Left lung (tissue), 10 donors: ENCODE data around the gene PRRT4. TPM values are rescaled to one million over a fixed set of nuclear protein-coding genes. Genes with fewer than 3 reads are reported as not detected.

Experiments
- ATAC-seq: fragments of 200-7000 bp; cut with Tn5 transposase; one replicate; pipeline ENCODE4 v1.9.1; 2020; ENCODE audit warnings: moderate library complexity
- DNase-seq, 4 donors: peaks; one replicate each; pipeline ENCODE4 v3.0.0-alpha.2; 2013 to 2020
- H3K27ac ChIP-seq, 2 donors: fragments of 200-600 bp; sonication (generic) in 1 of 2; one replicate each; pipeline versions ENCODE4 v1.5.0 to v1.8.0; 2020 to 2021
- H3K27me3 ChIP-seq, 2 donors: fragments of 200-600 bp; sonication (generic) in 1 of 2; one replicate each; pipeline versions ENCODE4 v1.5.0 to v1.8.0; 2020 to 2021
- H3K36me3 ChIP-seq, 2 donors: fragments of 200-600 bp; sonication (generic) in 1 of 2; one replicate each; pipeline versions ENCODE4 v1.5.0 to v1.8.0; 2020 to 2021
- H3K4me1 ChIP-seq, 2 donors: fragments of 200-600 bp; one replicate each; pipeline ENCODE4 v1.8.0; 2021
- H3K4me3 ChIP-seq, 2 donors: fragments of 200-600 bp; sonication (generic) in 1 of 2; one replicate each; pipeline versions ENCODE4 v1.5.0 to v1.8.0; 2020 to 2021; ENCODE audit warnings: mild to moderate bottlenecking in 1 of 2
- H3K9me3 ChIP-seq, 2 donors: fragments of 200-600 bp; sonication (generic) in 1 of 2; one replicate each; pipeline versions ENCODE4 v1.5.0 to v1.8.0; 2020 to 2021
- intact Hi-C, 2 donors: fragments of 100-400 bp; cut with DNase I; formaldehyde crosslinking; loops; one replicate each; pipeline versions ENCODE4 v1.11.2 to v1.14.2; 2022
- polyA plus RNA-seq, 6 donors: library from polyadenylated mRNA; unstranded; fragments of 120-200 nt; gene quantifications; one replicate each; pipeline ENCODE4 v1.2.1, GENCODE V29; 2013; ENCODE audit not compliant: insufficient read length in 6 of 6
- total RNA-seq, 2 donors: library from RNA; stranded (reverse); fragmentation: NEBNext Ultra II Directional; extraction: Animal tissue kit (Norgen Biotek cat#: 25700); gene quantifications; one replicate each; pipeline ENCODE4 v1.2.1, GENCODE V29; 2021
- TF ChIP-seq, protein P1 (sequence below), 2 donors: fragments of 200-600 bp; sonication (generic) in 1 of 2; IDR thresholded peaks; one replicate each; pipeline versions ENCODE4 v1.5.0 to v1.8.0; 2021; ENCODE audit warnings: antibody characterized with exemption in 2 of 2
- donor health status: DM: no; HTN: yes; CAD: no.
- donor health status: DM: no; HTN: no; CAD: no.

The PRRT4 gene
- total and polyA plus RNA-seq, 8 donors, result 0.42 to 3.8 (median 2.7) TPM

- Histone ChIP-seq H3K4me3 (no peak overlapping the region), H3K4me1 (peaks cover 0 to 23% of the 10 kb centered on the region in 2 donors), H3K27me3 (peaks cover 26 to 68% of the 10 kb centered on the region in 2 donors), H3K36me3 (no peaks in the 10 kb centered on the region), H3K27ac (no peak overlapping the region), H3K9me3 (no peaks in the 10 kb centered on the region)
- no peak for DNase-seq
- intact Hi-C loops, result loop anchor here in 1 of 2 donors (5.0 kb wide), 1 partner anchor 34 kb away; no protein-coding TSS in a partner anchor
- no peak for ATAC-seq
- TF ChIP-seq, protein P1, sequence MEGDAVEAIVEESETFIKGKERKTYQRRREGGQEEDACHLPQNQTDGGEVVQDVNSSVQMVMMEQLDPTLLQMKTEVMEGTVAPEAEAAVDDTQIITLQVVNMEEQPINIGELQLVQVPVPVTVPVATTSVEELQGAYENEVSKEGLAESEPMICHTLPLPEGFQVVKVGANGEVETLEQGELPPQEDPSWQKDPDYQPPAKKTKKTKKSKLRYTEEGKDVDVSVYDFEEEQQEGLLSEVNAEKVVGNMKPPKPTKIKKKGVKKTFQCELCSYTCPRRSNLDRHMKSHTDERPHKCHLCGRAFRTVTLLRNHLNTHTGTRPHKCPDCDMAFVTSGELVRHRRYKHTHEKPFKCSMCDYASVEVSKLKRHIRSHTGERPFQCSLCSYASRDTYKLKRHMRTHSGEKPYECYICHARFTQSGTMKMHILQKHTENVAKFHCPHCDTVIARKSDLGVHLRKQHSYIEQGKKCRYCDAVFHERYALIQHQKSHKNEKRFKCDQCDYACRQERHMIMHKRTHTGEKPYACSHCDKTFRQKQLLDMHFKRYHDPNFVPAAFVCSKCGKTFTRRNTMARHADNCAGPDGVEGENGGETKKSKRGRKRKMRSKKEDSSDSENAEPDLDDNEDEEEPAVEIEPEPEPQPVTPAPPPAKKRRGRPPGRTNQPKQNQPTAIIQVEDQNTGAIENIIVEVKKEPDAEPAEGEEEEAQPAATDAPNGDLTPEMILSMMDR (IDR thresholded peaks at IDR 0.05), result no peak
Measured at GRCh38 chr7:128353610-128354009, 7.9 kb downstream of the PRRT4 start.

DNA sequence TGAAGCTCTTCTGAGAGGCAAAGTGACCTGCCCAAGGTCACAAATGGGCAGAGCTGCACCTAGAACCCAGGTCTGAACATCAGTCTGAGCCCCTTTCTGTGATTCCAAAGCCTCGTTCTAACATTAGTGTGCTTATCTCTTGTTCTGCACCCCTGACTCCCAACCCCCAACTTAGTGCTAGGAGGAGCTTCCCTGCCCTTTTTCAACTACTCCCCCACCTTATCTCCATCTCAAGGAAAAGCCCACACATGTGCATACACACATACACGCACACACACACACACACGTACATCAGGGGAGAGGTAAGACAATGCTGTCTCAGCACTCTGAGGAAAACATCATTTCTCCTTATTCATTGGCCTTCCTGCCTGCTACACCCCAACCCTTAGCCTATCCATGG, 8.3 kb downstream of the PRRT4 start:
- TF ChIP-seq, protein P1 (IDR thresholded peaks at IDR 0.05), result no peak
- peaks cover 26 to 64% of the 10 kb centered on the region in 2 donors for H3K27me3 ChIP-seq
- H3K36me3 ChIP-seq, result no peaks in the 10 kb centered on the region
- no peak for DNase-seq
- no peak overlapping the region for H3K27ac ChIP-seq
- intact Hi-C loops, result loop anchor here in 1 of 2 donors (5.0 kb wide), 1 partner anchor 34 kb away; no protein-coding TSS in a partner anchor
- H3K9me3 ChIP-seq, result no peaks in the 10 kb centered on the region
- ATAC-seq, result no peak
- no peak overlapping the region for H3K4me3 ChIP-seq
- peaks cover 0 to 19% of the 10 kb centered on the region in 2 donors for H3K4me1 ChIP-seq

DNA sequence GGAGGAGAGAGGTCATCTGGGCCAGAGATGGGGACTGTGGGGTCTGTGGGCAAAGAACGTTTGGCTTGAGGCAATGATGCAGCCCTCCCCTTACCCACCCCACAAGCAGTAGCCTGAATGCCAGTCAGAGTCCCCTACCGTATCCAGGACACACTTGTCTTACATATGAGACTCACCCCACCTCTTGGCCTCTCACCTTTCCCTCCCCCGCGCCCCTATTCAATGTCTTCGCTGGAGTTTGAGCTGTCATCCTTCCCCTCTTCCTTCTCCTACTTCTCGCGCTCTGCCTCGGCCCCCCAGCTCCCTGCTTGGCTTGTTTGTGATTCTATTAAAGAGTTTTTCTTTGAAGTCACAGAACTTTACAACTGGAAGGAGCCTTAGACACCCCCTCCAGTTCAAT, 8.9 kb downstream of the PRRT4 start:
- TF ChIP-seq, protein P1 (IDR thresholded peaks at IDR 0.05), result no peak
- H3K9me3 ChIP-seq, result no peaks in the 10 kb centered on the region
- intact Hi-C loops, result loop anchor here in 1 of 2 donors (5.0 kb wide), 1 partner anchor 35 kb away; no protein-coding TSS in a partner anchor
- no peak overlapping the region for H3K27ac ChIP-seq
- DNase-seq (no peak), ATAC-seq (no peak)
- peaks cover 26 to 64% of the 10 kb centered on the region in 2 donors for H3K27me3 ChIP-seq
- H3K36me3 ChIP-seq, result no peaks in the 10 kb centered on the region
- H3K4me1 ChIP-seq, result peaks cover 0 to 17% of the 10 kb centered on the region in 2 donors
- H3K4me3 ChIP-seq, result no peak overlapping the region

- Histone ChIP-seq H3K4me3 (no peak overlapping the region), H3K27ac (no peak overlapping the region), H3K9me3 (no peaks in the 10 kb centered on the region), H3K4me1 (peaks cover 0 to 17% of the 10 kb centered on the region in 2 donors), H3K36me3 (no peaks in the 10 kb centered on the region), H3K27me3 (peaks cover 26 to 64% of the 10 kb centered on the region in 2 donors)
- DNase-seq (peak in 3 of 4 donors; percentile 44 to 89 (median 55)), ATAC-seq (peak; percentile 84)
- TF ChIP-seq, protein P1 (IDR thresholded peaks at IDR 0.05), result peak; percentile 31 to 57
- intact Hi-C loops, result loop anchor here in 1 of 2 donors (5.0 kb wide), 1 partner anchor 35 kb away; no protein-coding TSS in a partner anchor
Measured at GRCh38 chr7:128352153-128352537, 9.3 kb downstream of the PRRT4 start.

DNA sequence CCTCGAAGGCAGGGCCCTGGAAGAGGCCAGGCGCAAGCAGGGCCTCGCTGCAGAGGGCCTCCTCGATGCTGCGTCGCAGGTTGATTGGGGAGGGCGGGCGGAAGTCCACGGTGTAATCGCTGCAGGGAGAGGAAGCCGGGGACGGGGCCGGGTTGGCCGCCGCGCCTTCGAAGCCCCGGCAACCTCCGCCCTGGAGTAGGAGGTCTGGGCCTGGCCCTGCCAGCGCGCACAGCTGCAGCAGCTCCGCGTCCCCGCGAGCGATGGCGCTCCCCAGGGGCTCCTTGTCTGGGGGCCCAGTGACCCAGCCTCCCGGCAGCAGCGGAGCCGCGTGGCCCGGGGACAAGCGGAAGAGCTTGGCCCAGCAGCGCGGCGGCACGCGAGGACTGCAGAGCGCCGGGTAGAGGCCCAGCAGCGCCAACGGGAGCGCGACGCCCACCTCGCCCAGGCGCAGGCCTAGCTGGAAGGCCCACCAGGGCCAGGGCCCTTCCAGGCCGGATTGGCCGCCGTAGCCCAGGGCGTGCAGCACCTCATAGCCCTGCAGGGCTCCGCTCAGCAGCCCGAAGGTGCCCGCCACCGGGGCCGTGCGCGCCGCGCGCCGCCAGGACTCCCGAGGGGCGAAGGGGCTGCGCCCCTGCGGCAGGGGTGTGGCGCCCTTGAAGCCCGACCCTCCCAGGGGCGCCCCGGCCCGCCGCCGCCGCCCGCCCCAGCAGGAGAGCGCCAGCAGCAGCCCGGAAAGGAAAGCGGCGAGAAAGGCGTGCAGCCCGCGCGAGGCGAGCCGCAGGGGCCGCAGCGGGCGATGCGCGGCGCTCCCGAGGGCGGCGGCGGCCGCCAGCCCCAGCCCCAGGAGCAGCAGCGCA, 10.0 kb downstream of the PRRT4 start:
- DNase-seq, result peak in 1 of 4 donors; percentile 83
- H3K4me3 ChIP-seq, result peak overlapping the region in 1 of 2 donors; percentile 23
- intact Hi-C loops, result loop anchor here in 1 of 2 donors (5.0 kb wide), 1 partner anchor 36 kb away; no protein-coding TSS in a partner anchor

More for the DNA sequence above, 10.0 kb downstream of the PRRT4 start:
- TF ChIP-seq, protein P1 (IDR thresholded peaks at IDR 0.05), result no peak
- H3K4me1 ChIP-seq, result peaks cover 0 to 17% of the 10 kb centered on the region in 2 donors
- peaks cover 26 to 64% of the 10 kb centered on the region in 2 donors for H3K27me3 ChIP-seq
- no peak overlapping the region for H3K27ac ChIP-seq
- no peak for ATAC-seq
- H3K9me3 ChIP-seq, result no peaks in the 10 kb centered on the region
- H3K36me3 ChIP-seq, result no peaks in the 10 kb centered on the region
